ENCODE measurements around the gene COL27A1. TPM values are rescaled to one million over a fixed set of nuclear protein-coding genes. Genes with fewer than 3 reads are reported as not detected.

The COL27A1 gene
- total RNA-seq, 1 donor from 2014 or later: 4.4 TPM

DNA sequence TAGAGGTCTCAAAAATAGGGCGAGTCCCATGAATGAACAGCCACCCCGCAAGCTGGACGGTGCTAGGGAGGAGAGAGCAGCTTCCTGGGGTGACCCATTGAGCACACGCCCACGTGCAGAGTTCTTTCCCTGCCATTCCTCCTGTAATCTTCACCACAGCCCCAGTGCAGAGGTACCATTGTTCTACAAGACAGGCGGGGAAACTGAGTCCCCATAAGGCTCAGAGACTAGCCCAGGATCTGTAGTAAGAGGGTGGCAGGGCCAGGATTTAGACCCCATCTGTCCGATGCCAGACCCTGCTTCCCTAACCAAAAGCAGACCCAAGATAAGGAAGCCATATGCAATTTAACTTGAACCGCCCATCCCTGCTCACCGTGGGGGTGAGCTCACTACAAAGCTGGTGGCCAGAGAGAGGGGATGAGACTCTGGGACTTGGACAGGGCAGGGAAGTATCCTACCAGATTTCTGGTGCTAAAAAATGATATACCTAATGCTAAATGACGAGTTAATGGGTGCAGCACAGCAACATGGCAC is 130.9 kb downstream of the COL27A1 start:
- DNase-seq (ENCODE audit: low read depth, low spot score): no peak

DNA sequence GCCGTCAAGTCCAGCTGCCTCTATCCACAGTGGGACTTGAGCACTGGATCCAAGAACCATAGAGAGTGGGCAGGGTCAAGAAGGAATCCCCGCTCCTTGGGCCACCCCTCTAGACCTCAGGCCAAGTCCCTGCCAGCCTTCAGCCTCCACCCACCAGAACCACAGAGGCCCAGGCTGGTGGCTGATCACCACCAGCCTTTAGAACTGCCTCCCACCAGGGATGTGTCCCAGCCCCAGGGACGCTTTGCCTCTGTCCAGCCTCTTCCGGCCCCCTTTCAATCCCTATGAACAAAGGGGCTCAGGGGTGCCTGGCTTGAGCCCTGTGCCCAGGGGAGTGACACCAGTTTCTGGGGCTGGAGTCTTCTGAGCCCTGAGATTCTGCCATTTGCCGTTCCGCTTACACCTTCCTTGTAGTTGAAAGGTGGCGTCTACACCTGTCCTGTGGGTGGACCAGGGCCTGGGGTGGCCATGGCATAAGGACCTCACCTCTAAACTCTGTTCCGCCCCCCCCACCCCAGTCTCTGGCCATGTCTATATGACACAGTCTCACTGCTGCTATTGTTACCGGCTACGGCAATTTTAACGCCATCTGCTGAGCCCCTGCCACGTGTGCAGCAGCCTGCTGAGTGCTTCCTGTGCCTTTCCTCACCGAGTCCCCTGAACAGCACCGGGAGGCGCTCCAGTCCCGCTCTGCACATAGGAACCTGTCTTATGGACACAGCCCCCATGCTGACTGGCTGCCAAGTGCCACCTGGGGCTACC is 131.8 kb downstream of the COL27A1 start:
- DNase-seq (ENCODE audit: low read depth, low spot score): no peak

DNA sequence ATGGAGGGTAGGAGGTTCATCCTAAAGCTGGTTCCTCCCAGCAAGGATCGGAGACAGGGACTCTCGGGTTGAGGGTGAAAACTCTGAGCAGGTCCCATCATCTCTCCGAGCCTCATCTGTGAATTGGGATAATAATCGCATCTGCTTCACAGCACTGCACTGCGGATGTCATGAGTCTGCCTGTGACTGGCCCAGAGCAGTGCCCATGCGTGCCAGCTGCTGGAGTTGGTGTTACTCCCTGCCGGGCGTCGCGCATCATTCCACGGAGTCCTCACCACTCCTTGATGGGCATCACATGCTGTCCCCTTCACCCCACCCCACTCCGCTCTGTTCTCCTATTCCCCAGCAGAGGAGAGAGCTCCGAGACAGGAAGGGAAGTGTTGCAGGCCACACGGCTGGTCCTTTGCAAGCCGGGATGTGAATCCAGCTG is 132.4 kb downstream of the COL27A1 start:
- no peak for DNase-seq (ENCODE audit: low read depth, low spot score)

DNA sequence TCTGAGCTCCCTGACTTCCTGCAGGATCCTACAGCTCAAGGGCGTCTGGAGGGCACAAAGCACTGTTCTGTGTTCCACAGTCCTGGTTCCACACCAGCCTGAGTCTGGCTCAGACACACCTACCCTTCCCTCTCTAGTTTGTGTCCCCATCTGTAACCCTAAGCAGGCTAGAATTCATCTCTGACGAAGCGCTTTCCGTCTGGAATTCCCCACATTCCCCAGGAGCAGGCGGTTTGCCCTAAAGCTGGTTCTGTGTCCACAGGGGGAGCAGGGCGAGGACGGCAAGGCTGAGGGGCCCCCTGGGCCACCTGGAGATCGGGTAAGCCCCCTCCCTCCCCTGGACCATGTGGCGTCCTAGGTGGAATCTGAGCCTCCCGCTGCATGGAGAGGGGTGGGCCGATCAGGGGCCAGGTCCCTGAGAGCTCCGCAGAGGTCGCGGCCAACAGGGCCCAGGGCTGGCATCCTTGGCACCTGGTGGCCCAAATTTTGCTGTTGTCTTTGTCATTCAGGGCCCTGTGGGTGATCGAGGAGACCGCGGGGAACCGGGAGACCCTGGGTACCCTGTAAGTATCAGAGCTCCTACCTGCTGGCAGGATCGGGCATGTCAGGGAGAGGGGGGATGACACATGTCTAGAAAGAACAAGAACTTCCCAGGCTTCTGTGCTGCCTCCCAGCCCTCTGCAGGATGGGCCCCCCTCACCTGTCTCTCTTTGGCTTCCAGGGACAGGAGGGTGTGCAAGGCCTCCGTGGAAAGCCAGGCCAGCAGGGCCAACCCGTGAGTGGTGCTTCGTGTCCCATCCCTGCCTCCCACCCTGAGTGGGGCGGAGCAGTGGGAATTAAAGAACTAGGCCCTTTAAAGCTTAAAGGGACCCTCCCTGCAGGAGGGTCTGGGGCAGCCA is 133.1 kb downstream of the COL27A1 start:
- DNase-seq (ENCODE audit: low read depth, low spot score): no peak

DNA sequence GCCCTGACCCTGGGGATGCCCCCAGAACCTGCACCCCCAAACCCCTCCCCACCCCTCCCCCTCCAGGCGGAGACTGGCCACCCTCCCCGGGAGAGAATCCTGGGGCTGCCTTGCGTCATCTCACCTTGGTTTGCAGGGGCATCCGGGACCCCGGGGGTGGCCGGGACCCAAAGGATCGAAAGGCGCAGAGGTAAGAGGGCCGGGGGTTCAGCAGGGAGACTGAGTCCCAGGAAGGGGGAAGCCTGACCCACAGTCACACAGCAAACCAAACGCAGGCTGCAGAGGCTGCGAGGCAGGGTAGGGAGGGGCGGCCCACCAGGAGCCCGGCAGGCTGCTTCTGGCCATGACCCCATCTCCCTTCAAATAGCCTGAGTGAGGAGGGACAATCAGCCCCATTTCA is 133.8 kb downstream of the COL27A1 start:
- no peak for DNase-seq (ENCODE audit: low read depth, low spot score)

DNA sequence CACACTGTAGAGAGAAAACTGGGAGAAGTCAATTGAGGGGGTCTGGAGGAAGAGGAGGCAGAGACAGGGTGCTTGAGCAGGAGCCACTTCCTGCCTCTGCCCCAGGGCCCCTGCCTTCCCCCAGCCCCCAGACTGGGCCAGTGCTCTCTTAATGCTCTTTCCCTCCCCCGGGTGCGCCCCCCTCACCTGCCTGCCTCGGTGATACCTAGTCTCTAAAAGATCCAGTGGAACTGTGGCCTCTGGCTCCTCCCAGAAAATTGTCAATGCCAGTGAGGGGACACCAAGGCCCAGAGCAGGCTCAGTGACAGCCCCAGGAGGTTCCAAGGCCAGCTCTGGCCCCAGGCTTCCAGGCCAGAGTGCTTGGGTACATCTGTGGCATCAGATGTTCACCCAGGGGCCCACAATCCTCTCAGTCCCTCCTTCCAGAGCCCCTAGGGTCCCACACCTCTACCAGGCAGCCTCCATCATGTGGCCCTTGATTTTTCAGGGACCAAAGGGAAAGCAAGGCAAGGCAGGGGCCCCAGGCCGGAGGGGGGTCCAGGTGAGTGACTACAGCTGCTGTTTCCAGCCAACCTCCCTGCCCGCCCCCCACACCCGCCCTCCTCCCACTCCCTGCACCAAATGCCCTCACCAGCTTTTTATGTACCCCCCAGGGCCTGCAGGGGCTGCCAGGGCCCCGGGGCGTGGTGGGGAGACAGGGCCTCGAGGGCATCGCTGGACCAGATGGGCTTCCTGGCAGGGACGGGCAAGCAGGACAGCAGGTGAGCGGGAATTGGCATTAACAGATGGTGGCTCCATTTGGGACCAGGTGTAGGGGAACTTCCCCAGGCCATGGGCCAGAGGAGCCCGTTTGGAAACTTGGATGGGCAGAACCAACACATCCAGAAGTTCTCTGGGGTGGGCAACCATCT is 134.5 kb downstream of the COL27A1 start:
- DNase-seq (ENCODE audit: low read depth, low spot score): no peak

DNA sequence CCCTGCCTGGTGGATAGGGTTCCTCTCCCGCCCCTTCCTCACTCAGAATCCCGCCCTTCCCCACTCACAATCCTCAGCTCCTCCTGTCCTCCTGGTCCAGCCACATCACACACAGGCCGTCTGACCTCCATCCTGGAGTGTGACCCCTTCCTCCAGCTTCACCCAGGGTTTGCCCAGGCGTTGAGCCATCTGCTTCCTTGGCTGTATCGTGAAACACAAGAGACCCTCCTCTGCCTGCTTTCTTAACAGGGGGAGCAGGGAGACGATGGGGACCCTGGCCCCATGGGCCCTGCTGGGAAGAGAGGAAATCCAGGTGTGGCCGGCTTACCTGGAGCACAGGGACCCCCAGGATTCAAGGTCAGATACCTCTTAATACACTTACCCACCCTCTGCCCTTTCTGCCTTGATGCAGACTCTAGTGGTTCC is 135.2 kb downstream of the COL27A1 start:
- DNase-seq (ENCODE audit: low read depth, low spot score): no peak

DNA sequence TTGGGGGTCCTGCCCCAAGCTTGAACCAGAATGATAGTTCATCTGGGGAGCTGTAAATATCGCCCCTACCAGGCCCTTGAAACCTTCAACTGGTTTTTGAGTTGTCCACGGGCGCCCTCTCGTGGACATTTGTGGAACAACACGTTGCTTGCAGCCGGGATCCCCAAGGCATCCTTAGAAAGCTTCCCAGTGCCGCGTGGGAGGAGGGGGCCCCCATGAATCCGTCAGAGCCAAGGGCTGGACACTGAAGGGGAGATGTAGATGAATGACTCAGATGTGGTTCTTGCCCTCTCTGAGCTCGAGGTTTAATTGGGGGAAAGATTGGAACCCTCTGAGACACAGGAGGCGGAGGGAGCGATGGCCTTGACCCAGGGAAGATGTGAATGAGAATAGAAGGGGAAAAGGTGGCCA is 135.7 kb downstream of the COL27A1 start:
- DNase-seq (ENCODE audit: low read depth, low spot score): no peak

DNA sequence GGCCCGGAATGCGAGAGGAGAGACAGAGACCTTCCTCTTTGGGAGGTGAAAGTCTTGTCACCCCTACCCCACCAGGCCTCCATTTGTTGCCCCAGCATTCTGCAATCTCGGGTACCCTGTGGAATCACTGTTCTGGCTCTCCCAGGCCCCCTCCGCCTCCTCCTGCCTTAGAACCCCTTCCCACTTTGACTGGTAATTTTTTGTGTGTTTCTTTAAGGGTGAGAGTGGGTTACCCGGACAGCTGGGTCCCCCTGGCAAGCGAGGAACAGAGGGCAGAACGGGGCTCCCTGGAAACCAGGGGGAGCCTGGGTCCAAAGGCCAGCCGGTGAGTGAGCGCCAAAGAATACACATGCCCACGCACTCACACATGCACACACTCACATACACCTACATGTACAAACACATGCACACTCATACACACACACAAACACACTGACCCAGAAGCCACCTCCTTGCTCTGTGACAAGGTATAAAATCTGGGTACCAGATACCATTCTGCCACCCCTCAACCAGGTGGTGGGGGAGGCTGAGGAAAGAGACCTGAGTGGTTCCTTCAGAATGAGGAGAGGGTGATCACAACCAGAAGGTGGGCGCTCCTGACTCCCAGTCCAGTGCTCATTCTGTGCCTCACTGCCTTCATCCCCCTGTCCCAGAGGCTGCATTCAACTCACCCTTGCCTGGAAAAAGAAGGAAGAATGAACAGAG is 136.7 kb downstream of the COL27A1 start:
- DNase-seq (ENCODE audit: low read depth, low spot score): no peak

DNA sequence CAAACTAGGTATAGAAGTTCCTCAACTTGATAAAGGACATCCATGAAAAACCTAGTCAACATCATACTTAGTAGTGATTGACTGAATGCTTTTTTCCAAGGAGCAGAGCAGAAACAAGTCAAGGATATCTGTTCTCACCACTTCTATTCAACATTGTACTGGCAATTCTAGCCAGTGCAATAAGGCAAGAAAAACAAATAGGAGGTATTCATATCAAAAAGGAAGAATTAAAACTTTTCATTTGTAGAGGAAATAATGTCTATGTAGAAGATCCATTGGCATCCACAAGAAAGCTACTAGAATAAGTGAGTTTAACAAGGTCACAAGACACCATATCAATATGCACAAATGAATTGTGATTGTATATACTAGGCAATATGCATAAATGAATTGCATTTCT is 139.3 kb downstream of the COL27A1 start:
- no peak for DNase-seq (ENCODE audit: low read depth, low spot score)

DNA sequence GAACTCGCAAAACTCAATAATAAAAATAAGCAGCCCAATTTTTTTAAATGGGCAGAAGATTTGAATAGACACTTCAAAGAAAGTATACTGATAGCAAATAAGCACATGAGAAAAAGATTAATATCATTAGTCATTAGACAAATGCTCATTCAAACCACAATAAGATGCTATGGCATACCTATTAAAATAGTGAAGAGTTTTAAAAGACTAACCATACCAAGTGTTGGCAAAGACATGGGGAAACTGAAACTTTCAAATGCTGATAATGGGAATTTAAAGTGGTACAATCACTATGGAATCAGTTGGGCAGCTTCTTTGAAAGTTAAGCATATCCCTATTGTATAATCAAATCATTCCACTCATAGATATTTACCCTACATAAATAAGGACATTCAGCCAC is 141.0 kb downstream of the COL27A1 start:
- DNase-seq (ENCODE audit: low read depth, low spot score): no peak

DNA sequence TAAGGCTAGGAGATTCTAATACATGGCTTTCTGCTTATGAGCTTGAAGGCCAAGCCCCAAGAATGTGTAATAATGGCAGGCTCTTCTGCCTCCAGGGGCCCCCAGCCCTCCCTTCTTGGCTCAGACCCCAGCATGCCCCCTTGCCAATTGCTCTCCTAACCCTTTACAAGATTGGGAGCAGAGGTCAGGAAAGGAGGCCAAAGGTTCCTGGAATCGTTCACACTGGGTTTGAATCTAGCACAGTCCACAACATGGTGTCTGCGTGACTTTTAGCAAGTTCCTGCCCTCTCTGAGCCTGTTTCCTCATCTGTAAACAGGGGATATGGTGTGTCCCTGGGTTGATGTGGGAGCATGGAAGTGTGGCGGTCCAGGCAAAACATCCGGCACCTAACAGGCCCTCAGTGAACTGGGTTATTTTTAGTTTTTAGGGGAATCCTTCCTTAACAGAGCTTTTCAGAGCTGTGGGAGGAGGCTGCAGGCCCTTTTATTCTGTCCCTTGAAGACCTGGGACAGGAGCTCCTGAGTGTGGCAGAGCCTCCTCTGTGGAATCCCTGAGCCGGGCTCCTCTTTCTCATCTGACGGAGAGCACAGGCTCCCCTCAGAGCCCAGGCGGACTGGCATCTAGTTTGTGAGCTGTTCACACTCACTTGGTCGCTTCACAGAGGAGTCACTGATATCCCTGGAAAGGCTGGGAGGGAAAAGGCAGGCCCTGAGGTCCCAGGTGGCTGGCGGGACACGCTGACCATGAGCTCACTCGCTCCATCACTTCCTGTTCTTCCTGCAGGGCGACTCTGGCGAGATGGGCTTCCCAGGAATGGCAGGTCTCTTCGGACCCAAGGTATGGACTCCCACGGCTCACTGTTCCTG is 144.2 kb downstream of the COL27A1 start:
- DNase-seq (ENCODE audit: low read depth, low spot score): no peak

DNA sequence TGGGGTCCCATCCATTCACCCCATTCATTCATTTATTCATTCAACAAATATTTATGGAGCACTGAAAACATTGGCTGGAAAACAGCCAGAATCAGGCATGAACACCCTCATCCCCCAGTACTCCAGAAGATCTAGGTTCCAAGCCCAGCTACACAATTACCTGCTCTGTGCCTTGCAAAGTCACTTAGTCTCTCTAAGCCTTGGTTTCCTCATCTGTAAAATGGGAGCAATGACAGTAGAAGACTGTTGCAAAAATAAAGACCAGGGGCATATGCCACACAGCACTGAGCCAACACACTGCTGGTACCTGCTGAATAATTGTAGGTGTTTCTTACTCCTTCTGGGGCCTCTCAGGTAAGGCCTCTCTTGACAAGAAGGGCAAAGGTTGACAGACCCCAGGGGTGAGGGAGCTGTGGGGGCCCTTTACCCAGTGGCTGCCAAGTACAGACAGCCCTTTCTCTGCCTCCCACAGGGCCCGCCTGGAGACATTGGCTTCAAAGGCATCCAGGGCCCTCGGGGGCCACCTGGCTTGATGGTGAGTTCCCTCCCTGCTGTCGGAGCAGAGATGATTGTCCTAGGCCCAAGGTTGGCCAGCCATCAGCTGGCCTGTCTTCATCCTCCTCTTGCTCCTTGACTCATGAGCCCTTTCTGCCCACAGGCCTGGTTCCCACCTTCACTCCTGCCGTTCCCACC is 145.0 kb downstream of the COL27A1 start:
- DNase-seq (ENCODE audit: low read depth, low spot score): no peak

DNA sequence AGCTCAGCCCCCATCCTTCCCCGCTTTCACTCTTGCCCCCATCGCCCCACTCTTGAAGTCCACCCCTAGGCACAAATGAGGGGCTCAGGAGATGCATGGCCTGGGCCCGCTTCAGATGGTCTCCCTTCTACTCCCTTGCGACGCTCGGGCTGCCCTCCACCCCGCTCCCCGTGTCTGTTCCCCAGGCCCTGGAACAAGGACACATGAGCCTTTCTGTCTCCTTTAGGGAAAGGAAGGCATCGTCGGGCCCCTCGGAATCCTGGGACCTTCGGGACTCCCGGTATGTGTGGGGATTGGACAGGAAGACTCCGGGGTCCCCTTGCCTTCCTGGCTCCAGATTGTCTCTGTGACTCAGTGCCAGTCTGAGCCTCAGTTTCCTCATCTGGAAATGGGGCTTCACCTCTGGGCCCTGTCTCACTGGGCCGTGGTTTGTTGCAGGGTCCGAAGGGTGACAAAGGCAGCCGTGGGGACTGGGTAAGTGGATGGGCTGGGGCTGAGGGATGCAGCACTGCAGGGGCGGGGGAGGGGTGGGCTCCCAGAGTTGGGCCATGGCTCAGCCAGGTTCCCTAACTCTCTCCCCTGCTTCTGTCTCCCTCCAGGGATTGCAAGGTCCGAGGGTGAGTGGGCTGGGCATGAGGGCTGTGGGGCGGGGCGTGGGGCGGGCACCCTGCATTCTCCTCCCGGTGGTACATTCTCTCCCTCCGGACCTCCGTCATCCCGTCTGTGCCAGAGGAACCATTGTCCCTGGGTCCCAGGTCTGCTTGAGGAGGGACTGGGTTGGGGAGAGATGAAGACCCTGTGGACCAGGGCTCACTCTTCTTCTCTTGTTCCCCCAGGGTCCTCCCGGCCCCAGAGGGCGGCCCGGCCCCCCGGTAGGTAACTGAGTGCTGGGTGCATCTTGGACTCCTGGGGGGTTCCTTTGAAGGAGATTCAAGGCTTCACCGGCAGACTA is 145.8 kb downstream of the COL27A1 start:
- no peak for DNase-seq (ENCODE audit: low read depth, low spot score)

DNA sequence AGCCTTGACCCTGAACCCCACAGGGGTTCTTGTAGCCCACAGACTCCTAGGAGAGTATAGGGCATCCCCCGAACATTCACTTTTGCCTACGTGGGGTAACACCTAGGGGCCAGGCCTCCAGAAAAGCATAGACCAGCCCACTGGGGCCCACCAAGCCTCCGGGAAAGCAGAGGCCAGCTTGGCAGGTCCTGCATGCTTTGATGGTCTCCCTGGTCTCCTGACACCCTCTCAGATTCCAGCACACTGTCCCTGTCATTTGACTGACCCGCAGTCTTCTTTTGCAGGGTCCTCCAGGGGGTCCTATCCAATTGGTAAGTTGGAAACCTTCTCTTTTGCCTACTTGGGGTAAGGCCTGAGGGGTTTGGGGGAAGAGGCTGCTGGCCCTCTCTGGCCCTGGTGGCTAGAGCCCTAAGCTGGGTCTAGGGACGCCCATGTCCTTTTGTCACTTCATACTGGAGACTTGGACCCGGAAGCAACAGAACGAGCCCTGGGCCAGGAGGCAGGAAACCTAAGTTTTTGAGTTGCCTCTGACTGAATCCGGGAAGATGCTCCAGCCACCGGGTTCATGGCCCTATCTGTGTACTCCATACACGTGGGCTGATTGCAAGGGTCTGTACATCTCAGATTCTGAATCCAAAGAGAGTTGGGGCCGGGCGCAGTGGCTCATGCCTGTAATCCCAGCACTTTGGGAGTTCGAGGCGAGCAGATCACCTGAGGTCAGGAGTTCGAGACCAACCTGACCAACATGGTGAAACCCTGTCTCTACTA is 146.6 kb downstream of the COL27A1 start:
- DNase-seq (ENCODE audit: low read depth, low spot score): no peak

DNA sequence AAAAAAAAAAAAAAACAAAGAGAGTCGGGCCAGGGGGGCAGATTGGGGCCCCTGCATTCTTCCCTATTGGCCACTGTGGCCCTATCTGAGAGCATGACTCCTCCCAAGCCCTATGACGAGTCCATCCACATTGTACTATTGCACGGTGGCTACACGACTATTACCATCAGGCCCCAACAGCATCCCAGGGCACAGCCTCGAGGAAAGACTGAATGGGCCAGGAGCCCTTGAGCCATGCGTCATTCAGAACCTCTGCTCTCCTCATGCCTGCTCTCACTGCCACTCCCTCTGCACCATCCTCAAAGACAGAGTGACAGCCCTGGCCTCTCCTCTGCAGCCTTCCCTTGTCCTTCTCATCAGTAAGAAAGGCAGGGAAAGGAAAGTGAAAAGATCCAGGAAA is 147.4 kb downstream of the COL27A1 start:
- no peak for DNase-seq (ENCODE audit: low read depth, low spot score)

DNA sequence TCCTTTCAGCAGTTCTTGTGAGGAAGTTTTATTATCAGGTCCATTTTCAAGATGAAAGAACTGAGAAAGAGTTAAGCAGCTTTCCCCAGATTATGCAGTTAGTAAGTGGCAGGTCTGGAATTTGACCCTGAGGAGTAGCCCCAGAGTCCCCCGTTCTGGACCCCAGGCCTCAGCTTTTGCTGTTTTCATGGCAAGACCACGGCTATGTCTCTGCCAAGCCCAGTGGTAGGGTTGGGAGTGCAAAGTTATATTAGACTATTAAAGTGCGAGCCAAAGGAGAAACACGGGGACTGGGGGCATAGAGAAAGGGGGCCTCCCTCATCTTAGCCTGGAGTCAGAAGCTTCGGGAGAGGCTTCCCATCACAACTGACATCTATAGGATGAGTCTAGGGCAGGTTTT is 148.2 kb downstream of the COL27A1 start:
- DNase-seq (ENCODE audit: low read depth, low spot score): no peak
